Measurements from ENCODE around the gene MAPK10. TPM values are rescaled to one million over a fixed set of nuclear protein-coding genes. Genes with fewer than 3 reads are reported as not detected.

MAPK10 gene
- polyA plus RNA-seq, 1 donor (not counting 4 experiments of a cell fraction or from before 2014, with no cell fraction given): 8.2 TPM

DNA sequence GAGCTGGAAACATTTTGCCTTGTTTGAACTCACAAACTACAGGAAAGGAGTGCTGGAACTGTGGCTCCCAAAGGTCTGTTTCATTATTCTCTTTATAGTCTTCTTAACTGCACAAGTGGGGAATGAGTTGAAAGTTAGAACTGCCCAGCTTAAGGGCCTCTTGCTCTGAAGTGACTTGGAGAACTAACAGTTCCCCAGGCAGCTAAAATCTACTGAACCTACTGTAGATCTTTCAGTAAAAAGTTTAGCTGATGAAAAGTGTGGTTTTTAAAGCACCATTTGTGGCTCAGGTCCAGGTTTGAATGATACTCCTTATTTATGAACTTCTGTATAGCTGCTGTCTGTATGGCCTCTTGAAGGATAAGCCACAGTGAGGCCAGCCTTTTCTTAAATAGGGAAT lies 353.8 kb downstream of the MAPK10 start:
- dilution Hi-C loops (cut with MboI; ENCODE audit: extremely low pct_ligation_motif_present, low sequenced_read_pairs): no loop called here
- TF ChIP-seq EZH2 (IDR thresholded peaks at IDR 0.05; ENCODE audit: low read length): no peak
- TF ChIP-seq, protein P1, sequence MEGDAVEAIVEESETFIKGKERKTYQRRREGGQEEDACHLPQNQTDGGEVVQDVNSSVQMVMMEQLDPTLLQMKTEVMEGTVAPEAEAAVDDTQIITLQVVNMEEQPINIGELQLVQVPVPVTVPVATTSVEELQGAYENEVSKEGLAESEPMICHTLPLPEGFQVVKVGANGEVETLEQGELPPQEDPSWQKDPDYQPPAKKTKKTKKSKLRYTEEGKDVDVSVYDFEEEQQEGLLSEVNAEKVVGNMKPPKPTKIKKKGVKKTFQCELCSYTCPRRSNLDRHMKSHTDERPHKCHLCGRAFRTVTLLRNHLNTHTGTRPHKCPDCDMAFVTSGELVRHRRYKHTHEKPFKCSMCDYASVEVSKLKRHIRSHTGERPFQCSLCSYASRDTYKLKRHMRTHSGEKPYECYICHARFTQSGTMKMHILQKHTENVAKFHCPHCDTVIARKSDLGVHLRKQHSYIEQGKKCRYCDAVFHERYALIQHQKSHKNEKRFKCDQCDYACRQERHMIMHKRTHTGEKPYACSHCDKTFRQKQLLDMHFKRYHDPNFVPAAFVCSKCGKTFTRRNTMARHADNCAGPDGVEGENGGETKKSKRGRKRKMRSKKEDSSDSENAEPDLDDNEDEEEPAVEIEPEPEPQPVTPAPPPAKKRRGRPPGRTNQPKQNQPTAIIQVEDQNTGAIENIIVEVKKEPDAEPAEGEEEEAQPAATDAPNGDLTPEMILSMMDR (optimal IDR thresholded peaks at IDR 0.05 in 1 of 3, IDR thresholded peaks at IDR 0.05 in 1 of 3, conservative IDR thresholded peaks at IDR 0.05 in 1 of 3; ENCODE audit: extremely low read depth in 1 of 3, insufficient read depth in 2 of 3, low read length in 3 of 3): no peak

DNA sequence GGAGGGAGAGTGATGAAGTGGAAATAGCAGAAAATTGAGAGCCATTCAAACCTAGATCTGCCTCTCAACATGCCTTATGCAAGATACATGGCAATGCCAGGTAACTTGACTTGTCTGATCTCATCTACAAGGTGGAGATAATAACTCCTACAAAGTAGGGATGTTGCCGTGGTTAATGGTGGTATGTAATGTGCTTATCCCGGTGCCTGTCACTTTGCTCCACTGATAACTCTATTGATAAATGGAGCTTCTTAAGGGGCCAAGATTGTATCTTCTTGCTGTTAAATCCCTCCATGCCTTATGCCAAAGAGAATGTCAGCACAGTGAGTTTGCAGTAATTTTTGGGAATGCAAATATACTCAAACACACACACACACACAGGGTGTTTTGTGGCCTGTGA lies 355.8 kb downstream of the MAPK10 start:
- H3K27ac ChIP-seq (ENCODE audit: control insufficient read depth, insufficient read depth, low read length): no peak overlapping the region
- dilution Hi-C loops (cut with MboI; ENCODE audit: extremely low pct_ligation_motif_present, low sequenced_read_pairs): no loop called here
- no peak overlapping the region for H3K9ac ChIP-seq (ENCODE audit: control insufficient read depth, extremely low read depth, insufficient read depth, low read length)
- H3K27me3 ChIP-seq (ENCODE audit: control insufficient read depth, extremely low read depth, insufficient read depth, low read length): no peaks in the 10 kb centered on the region
- H3K9me1 ChIP-seq (ENCODE audit: control insufficient read depth, extremely low read depth, insufficient read depth, low read length): no peaks in the 10 kb centered on the region
- H3K4me1 ChIP-seq (ENCODE audit: control insufficient read depth, extremely low read depth, insufficient read depth, low read length): no peaks in the 10 kb centered on the region
- TF ChIP-seq EZH2 (IDR thresholded peaks at IDR 0.05; ENCODE audit: low read length): no peak
- TF ChIP-seq, protein P1 (optimal IDR thresholded peaks at IDR 0.05 in 1 of 3, IDR thresholded peaks at IDR 0.05 in 1 of 3, conservative IDR thresholded peaks at IDR 0.05 in 1 of 3; ENCODE audit: extremely low read depth in 1 of 3, insufficient read depth in 2 of 3, low read length in 3 of 3): no peak
- H2AFZ ChIP-seq (ENCODE audit: control insufficient read depth, low read length): no peak overlapping the region
- H4K20me1 ChIP-seq (ENCODE audit: control insufficient read depth, extremely low read depth, insufficient read depth, low read length): no peaks in the 10 kb centered on the region
- H3K4me2 ChIP-seq (ENCODE audit: control insufficient read depth, extremely low read depth, insufficient read depth, low read depth, low read length): no peak overlapping the region
- no peaks in the 10 kb centered on the region for H3K9me3 ChIP-seq (ENCODE audit: control insufficient read depth, low read depth, low read length)
- no peak overlapping the region for H3K4me3 ChIP-seq (ENCODE audit: control insufficient read depth in 2 of 3, extremely low read depth in 1 of 3, insufficient read depth in 2 of 3, low read depth in 1 of 3, low read length in 3 of 3)
- H3K36me3 ChIP-seq (ENCODE audit: control insufficient read depth in 2 of 2, extremely low read depth in 1 of 2, insufficient read depth in 2 of 2, low read length in 2 of 2): no peaks in the 10 kb centered on the region
- H3K79me2 ChIP-seq (ENCODE audit: control insufficient read depth, insufficient read depth, low read length): no peaks in the 10 kb centered on the region
- DNase-seq (ENCODE audit: low read depth, low spot score) (no peak), FAIRE-seq (no peak)

More for the DNA sequence above, 353.8 kb downstream of the MAPK10 start:
- FAIRE-seq: no peak
- no peaks in the 10 kb centered on the region for H3K27me3 ChIP-seq (ENCODE audit: control insufficient read depth, extremely low read depth, insufficient read depth, low read length)
- no peaks in the 10 kb centered on the region for H3K9me1 ChIP-seq (ENCODE audit: control insufficient read depth, extremely low read depth, insufficient read depth, low read length)
- H4K20me1 ChIP-seq (ENCODE audit: control insufficient read depth, extremely low read depth, insufficient read depth, low read length): no peaks in the 10 kb centered on the region
- H3K4me1 ChIP-seq (ENCODE audit: control insufficient read depth, extremely low read depth, insufficient read depth, low read length): no peaks in the 10 kb centered on the region
- no peak overlapping the region for H2AFZ ChIP-seq (ENCODE audit: control insufficient read depth, low read length)
- H3K27ac ChIP-seq (ENCODE audit: control insufficient read depth, insufficient read depth, low read length): no peak overlapping the region
- H3K4me3 ChIP-seq (ENCODE audit: control insufficient read depth in 2 of 3, extremely low read depth in 1 of 3, insufficient read depth in 2 of 3, low read depth in 1 of 3, low read length in 3 of 3): no peak overlapping the region
- no peak overlapping the region for H3K4me2 ChIP-seq (ENCODE audit: control insufficient read depth, extremely low read depth, insufficient read depth, low read depth, low read length)
- H3K79me2 ChIP-seq (ENCODE audit: control insufficient read depth, insufficient read depth, low read length): no peaks in the 10 kb centered on the region
- no peak for DNase-seq (ENCODE audit: low read depth, low spot score)
- H3K9ac ChIP-seq (ENCODE audit: control insufficient read depth, extremely low read depth, insufficient read depth, low read length): no peak overlapping the region
- no peaks in the 10 kb centered on the region for H3K9me3 ChIP-seq (ENCODE audit: control insufficient read depth, low read depth, low read length)
- H3K36me3 ChIP-seq (ENCODE audit: control insufficient read depth in 2 of 2, extremely low read depth in 1 of 2, insufficient read depth in 2 of 2, low read length in 2 of 2): no peaks in the 10 kb centered on the region

Data from keratinocyte (primary cell).